ENCODE data around the gene CFP.
"Not testable (repeated sequence)": the region's sequence is repeated elsewhere in the genome, so short reads cannot be mapped to it uniquely, and the experiment has no call there.

The CFP gene

GRCh38 chrX:47629419-47630200 lies at the start of gene CFP:
CFP (minus strand) TSS chrX:47629930; CDS start chrX:47629844, 86 bp downstream.
- DNase-seq, result no peak

DNA sequence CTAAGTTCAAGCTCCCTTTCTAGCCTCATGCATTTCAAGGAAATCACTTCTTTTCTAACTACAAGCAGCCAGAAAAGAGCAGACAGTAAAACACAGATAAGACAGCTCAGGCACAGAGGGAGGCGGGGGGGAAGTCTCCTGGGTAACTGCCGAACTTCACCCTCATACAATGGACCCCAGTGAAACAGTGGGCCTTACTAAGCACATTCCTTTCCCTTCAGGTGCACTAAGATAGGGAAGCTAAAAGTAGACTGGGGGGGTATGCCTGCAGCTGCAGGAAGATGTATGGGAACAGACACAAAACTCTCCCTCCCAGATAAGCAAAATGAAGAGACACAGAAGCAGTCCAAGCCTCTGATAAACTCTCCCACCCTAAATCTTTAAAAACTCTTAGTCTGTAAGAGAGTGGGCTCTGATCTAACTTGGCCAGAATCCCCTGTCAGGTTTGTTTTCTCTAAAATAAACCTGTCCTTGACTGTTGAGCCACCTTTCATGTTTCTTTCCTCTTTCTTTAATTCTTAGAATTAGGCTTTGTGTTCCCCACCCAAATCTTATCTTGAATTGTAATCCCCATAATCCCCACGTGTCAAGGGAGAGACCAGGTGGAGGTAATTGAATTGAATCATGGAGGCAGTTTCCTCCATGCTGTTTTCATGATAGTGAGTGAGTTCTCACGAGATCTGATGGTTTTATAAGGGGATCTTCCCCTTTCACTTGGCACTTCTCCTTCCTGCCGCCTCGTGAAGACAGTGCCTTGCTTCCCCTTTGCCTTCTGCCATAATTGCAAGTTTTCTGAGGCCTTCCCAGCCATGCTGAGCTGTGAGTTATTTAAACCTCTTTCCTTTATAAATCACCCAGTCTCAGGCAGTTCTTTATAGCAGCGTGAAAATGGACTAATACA lies 46.5 kb upstream of the CFP start:
- not testable (repeated sequence) for DNase-seq

GRCh38 chrX:47674776-47675175 lies 45.0 kb upstream of the CFP start:
- no peak for DNase-seq

DNA sequence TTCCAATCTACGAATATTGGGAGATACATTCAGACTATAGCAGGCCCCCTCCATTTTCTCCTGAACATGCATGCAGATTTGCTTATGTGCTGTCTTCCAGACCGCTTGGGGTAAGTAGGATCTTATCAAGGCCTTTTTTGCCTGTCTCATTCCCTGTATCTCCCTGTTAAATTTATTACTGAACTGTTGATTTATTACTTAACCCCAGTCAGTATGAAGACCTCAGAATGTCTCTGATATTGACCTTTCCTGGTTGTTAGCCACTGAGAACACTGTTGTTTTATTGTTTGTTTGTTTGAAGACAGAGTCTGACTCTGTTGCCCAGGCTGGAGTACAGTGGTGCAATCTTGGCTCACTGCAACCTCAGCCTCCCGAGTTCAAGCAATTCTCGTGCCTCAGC lies 36.1 kb upstream of the CFP start:
- DNase-seq, result not testable (repeated sequence)

DNA sequence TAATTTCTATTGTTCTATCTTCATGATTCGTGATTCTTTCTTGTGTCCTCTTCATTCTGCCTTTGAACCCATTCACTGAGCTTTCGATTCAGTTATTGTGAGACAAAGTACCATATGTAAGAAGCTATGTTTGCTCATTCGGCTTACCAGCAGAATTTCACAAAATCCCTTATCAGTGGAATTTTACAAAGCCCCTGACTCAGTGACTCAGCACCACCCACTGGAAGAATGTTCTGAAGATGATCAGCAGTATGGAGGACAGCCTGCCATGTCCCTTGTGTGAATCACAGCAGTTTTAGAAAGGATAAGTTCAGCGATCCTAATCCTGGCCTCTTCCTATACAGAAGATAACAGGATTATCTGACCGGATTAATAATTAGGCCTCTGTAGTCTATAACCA lies 35.0 kb upstream of the CFP start:
- DNase-seq, result no peak

DNA sequence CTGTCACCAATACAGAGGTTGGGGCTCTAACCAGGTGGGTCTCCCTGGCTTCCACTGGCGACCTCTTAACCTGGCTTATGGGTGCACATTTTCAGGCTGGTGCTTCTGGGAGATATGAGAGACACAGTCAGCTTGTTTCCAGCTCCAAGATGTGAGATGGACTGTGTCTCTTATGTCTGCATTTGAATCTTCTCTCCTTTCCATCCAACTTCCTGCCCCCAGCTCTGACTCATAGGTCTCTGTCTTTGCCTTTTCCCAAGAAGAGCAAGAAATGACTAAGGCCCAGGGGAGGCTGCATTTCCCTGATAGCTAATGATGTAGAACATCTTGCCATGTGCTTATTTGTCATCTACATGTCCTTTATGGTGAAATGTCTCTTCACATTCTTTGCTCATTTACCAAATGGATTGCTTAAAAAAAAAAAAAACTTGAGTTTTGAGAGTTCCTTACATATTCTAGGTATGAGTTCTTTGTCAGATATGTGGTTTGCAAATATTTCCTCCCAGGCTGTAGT lies 32.5 kb upstream of the CFP start:
- peak; percentile 96 for DNase-seq

DNA sequence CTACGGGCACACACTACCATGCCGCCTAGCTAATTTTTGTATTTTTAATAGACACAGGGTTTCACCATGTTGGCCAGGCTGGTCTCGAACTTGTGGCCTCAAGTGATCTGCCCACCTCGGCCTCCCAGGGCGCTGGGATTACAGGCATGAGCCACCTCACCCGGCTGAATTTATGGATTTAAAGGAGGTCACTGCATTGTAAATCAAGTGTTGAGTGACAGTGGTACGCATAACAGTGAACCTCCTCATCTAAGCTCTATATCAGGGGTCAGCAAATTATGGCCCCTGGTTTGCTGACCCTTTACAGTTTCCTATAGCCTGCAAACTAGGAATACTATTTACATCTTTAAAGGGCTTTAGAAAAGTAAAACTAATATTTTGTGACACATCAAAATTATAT lies 31.8 kb upstream of the CFP start:
- DNase-seq, result no peak

GRCh38 chrX:47659421-47659726 lies 29.6 kb upstream of the CFP start:
- DNase-seq, result no peak

DNA sequence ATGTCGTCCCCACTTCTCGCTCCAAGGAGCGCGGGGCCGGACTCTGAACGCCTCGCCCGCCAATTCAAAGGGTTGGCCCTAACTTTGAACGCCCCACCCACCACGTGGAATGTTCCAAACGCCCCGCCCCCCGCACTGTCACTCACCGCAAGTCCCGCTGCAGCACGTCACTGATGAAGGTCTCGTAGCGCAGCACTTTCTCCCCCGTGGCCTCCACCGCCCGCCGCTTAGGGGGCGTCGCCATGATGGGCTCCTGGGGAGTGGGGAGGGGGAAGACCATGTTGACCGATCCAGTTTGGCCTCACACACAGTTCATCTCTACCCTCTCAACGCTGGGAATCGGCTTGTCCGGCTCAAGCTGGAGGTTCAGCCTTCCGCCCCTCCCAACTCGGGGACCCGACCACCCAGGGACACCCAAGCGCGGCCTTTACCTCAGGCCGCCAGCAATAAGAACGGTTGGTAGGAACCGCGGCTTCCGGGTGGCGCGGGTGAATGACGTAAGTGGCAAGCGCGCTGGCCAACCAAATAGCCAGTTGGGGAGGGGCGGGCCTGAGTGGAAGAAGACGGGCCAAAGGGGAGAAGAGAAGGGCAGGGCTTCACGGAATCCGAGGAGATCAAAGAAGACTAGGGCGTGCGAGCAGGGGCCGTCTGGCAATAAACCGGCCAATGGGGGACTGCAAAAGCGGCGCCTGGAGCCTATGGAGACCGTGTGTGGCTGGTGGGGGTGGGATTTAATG lies 29.1 kb upstream of the CFP start, which contains the start of gene UXT:
TSS of gene UXT (minus strand) at position 497 of the 737 bp plus-strand sequence. CDS start at position 244, 253 bp downstream.
- peak; percentile 97 for DNase-seq

- DNase-seq, result no peak
Measured at GRCh38 chrX:47658301-47658683, 28.6 kb upstream of the CFP start.

DNA sequence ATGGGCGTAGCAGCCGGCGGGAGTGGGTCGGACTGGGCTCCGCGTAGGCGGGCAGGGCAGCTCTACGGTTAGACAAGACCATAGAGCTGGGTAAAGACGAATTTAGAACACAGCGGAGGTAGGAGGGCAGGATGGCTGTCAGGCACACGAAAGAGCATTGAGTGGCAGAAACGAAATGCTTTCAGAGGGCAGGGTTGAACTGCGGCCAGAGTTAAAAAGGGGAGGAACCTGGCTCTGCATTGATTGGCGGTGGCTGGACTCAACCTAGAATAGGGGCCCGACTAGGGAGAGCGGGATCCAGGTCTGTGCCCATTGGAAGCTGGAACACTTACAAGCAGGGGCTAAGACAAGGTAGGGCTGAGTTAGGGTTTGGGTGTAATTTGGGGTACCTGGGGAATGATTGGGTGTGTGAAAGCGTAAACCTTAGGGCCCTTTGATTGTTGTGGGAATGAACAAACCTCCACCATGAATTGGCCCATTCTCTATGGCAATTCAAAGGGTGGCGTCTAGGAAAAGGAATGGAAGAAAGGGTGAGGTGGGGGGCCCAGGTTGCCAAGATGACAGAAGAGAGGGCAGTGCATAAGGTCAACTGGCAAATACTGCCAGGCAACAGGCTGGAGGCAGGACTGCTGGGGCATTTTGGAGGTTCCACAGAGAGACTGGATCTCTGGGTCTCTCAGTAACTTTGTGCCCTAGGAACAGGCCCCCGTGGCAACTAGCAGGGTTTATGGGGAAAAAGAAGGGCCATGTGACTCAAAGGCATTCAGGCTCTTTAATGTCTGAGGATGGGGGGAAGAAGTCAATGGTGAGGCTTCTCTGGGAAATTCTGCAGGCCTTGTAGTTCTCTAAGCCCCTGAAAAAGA lies 21.5 kb upstream of the CFP start:
- no peak for DNase-seq

DNA sequence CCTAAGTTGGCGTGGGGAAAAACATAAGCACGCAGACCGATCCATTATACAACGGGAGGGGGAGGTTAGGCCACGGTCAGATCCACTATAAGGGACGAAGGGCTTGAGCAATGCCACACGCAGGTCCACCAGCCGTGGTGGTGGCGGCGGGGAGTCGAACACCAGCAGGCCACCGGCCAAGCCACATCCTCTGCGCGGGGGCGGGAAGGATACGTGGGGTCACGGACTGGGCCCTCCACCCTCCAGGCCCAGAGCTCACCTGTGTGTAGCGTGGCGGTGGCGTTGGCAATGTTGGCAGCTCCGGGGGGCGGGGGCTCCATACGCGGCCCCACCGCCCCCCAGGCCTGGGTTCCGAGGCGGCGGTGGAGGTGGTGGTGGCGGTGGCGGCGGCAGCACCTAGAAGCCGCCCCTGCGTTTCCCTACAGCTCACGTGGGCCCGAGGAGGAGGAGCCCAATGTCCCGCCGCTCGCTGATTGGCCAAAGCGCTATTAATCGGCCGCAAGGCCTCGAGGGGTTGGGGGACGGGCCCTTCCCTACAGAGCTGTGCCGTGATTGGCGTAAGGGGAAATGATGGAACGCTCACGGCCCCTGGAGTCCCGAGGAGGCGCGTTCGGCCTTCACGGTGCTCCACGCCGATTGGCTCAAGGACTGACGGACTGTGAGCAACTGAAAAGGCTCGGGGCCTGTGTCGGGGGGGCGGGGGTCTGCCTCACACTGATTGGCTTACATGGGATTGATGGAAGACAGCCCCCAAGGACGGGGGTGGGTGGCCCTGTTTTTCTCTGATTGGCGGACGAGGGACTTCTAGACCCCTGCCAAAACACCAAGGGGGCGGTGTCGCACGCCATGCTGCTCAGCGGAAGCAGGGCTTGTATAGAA lies 20.7 kb upstream of the CFP start, which contains the start of gene ELK1:
TSS of gene ELK1 (minus strand) at position 400 of the 879 bp plus-strand sequence. CDS start 9,122 bp downstream, outside the sequence.
- peak; percentile 99 for DNase-seq

DNA sequence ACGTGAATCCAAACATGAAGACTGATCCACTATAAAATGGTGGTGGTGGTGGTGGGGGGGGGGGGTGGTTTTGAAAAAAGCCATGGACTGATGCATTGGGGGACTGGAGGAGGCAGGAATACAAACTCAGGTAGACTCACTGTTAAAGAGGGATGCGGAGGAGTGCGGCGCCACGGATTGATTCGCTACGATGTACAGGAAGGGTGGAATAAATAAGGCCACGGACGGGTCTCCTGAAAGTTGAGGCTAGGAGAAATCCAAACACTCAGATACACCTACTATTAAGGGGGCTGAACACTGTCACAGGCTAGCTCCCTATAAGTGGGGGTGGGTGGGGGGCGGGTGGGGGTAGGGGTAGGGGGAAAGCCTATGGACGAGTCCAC lies 20.0 kb upstream of the CFP start:
- no peak for DNase-seq

GRCh38 chrX:47649271-47649670 lies 19.5 kb upstream of the CFP start:
- no peak for DNase-seq

DNA sequence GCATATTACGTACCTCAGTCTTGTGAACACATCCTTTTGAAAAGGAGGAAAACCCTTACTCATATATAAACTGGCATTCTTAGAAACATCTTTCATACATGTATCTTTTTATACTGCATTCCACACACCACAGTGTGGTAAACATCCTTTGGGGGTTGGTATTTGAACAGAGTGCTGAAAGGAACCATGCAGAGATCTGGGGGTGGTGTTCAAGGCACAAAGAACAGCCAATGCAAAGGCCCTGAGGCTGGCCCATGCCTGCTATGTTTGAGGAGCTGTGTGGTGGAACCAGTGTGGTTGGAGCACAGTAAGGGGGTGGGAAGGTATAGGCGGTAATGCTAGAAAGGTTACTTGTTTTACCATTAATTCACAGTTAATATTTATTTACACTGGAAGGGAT lies 18.6 kb upstream of the CFP start:
- DNase-seq, result peak; percentile 23

DNA sequence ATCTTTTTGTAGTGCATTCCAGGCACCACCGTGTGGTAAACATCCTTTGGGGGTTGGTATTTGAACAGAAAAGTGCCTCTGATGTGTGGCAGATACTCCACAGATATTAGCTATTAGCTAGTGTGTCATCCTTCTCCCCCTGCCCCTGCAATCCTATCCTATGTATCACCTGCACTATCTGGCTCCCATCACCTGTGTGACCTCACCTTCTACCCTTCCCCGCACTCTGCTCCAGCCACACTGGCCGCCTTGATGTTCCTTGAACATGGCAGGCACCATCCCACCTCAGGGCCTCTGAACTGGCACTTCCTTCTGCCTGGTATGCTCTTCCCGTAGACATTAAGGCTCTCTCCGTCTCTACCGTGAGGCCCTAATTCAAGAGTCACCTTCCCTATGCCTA lies 16.9 kb upstream of the CFP start:
- no peak for DNase-seq

DNA sequence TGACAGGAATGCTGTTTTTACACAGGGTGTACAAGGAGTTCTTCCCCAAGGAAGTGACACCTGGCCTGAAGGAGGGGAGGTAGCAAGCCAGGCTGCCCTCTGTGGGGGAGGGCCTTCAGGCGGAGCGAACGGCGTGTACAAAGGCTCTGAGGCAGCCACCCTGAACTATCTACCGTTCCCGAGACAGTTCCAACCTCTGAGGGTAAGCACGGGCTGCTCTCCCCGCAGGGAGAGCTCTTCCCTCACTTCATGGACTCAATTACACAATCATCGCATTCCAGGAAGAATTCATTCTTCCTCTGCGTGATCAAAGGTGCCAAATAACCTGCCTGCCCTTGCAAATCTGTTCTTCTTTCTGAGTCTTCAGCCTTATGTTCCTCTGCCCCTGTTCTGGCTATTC lies 15.8 kb upstream of the CFP start:
- no peak for DNase-seq

DNA sequence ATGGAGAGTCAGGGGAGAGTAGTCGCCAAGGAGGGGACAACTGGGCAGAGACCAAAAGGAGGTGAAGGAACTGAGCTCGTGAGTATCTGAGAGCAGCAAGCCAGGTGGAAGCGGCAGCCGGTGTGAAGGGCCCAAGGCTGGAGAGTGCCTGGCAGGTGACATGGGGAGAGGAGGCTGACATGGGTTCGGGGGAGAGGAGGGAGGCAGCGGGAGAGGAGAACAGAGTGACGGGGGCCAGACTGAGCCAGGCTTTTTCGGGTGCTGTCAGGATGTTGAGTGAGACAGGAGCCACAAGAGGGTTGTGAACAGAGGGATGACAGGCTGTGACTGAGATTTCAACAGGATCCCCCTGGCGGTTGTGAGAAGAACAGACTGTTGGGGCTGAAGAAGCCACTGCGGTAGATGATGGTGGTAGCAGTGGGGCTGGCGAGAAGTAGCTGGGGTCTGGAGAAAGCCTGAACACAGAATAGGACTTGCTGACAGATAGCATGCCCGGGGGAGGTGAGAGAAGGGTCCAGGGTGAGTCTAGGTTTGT lies 14.9 kb upstream of the CFP start:
- peak; percentile 29 for DNase-seq

DNA sequence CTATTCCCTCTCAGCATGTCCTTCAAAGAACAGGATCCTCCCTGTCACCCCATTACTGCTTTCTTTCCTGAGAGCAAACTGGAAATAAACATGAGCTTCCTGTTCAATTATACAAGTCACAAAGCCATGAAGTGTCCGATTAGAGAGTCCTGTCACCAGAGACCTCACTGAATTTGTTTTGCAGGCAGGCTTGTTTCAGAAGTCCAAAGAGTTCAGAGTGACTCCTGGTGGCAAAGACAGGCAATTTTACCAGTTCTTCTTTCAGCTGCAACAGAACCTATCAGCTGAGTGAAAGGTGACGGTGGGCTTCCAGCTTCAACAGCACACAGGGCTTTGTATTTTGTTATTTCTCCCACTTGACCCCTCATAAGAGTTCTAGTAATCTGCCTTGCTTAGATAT lies 14.2 kb upstream of the CFP start:
- peak; percentile 16 for DNase-seq

DNA sequence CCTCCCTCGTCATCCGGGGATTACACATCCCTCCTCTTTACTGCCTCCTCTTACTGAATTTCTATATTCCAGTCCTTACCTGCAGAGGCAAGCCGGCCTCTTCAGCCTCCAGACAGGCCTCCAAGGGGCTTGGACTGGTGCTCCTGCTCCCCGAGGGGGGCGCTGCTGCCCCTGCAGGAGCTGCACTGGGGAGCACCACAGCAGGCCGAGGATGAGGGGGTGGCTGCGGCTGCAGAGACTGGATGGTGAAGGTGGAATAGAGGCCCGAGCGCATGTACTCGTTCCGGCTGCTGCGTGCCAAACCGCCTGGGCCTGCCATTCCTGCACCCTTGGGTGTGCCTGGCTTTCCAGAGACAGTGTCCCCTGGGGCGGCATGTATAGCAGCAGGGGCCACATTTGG lies 9.1 kb upstream of the CFP start:
- no peak for DNase-seq
